HG02623 (cell line): Measurements from ENCODE around the gene PSME1.
A peak's percentile ranks its signal among the peaks of the same experiment; 100 is the strongest.

ENCODE experiments used
- ATAC-seq: cut with Tn5 transposase; IDR thresholded peaks from one replicate; pipeline ENCODE4 v1.9.1; 2021; ENCODE audit warnings: moderate library complexity; ENCODE audit not compliant: unreplicated experiment

Gene PSME1

DNA sequence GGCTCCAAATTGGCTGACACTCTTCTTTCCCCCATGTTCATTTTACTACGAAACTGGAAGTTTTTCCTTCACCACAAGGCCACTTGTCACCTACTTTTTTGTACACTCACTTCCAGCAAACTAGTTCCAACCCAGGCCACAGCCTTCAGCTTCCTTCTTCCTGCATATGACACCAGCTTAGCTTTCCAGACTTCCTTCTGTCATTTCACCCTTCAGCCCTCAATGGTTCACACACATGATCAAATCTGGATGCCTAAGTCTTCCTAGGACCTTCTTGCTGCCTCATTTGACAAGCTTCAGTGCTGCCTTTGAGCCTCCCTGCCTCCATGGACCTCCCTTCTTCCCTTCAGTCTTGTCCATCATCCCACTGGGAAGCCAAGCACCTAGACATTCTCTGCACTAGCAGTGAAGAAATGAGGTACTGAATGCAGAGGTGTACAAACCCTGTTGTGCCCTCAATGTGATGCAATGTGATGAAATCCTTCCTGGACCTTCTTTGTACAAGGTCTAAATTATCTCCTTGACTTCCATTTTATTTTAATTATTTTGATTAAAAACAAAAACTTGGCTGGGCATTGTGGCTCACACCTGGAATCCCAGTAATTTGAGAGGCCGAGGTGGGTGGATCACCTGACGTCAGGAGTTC is 31.6 kb downstream of the PSME1 start:
- no peak for ATAC-seq

DNA sequence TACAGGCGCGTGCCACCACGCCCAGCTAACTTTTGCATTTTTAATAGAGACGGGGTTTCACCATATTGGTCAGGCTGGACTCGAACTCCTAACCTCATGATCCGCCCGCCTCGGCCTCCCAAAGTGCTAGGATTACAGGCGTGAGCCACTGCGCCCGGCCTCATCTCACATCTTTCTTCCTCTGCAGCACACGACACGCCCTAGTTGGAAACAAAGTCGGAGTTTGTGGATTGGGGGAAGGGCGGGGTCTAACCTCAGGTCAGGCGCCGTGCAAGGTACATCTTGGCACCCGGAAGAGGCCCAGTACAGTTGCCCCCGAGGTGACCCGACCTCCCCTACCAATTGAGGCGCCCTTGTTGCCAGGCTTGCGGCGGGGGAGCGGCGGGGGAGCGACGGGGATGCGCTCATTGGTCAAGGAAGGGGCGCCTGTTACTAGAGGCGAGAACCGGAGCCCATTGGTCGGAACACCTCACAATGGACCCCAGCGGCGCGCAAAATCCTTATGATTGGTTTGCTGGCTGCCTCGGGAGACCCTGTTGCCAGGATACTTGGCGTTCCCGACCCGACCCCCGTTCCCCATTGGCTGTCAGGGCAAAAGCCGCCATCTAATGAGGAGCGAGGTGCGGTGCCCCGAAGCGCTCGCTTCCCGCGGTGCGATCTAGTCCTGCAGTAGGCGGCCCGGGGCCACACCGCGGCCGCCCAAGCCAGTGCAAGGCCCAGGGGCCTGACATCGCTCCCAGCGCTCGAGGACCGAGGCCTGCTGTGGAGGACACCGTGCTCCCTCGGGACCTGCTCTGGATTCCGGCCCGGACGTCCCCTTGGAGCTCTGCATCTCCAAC is 35.6 kb downstream of the PSME1 start, which contains the start of gene REC8:
REC8 (plus strand) TSS at position 659 of the 839 bp plus-strand sequence. CDS start 473 bp downstream, outside the sequence.
- ATAC-seq, result peak; percentile 74

- no peak for ATAC-seq
These were observed 36.4 kb downstream of the PSME1 start for GRCh38 chr14:24172261-24172860.

- no peak for ATAC-seq
These were observed 36.9 kb downstream of the PSME1 start for GRCh38 chr14:24172871-24173281.

GRCh38 chr14:24176599-24176998 is 40.6 kb downstream of the PSME1 start:
- ATAC-seq, result no peak

DNA sequence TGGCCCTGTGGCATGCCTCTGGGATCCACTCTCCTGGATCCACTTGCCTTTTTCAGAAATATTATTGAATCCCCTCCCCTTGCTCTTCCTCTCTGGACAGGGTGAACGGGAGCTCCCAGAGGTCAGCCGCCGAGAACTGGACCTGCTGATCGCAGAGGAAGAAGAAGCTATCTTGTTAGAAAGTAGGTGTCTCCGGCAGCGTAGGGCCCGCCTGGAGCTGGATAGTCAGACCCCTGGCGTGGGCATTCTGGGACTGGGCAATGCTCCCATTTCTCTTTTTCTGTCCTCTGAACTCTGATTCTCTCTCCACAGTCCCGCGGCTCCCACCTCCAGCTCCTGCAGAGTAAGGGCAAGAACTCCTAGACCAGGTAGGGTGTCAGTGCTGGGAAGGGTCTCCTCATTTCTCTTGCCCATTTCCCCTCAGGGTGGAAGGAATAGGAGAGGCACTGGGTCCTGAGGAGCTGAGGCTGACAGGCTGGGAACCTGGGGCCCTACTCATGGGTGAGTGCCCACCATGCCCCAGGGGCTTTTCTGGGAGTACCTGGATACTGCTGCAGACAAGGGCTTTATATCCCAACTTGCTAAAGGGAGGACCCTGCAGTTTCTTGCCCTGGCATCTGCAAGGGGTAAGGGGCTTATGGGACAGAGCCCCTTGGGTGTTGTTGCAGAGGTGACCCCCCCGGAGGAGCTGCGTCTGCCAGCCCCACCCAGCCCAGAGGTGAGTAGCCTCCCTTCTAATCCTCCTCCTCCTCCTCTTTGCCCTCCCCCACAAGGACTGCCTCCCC is 41.2 kb downstream of the PSME1 start:
- no peak for ATAC-seq

GRCh38 chr14:24177891-24178290 is 41.9 kb downstream of the PSME1 start:
- ATAC-seq, result no peak

DNA sequence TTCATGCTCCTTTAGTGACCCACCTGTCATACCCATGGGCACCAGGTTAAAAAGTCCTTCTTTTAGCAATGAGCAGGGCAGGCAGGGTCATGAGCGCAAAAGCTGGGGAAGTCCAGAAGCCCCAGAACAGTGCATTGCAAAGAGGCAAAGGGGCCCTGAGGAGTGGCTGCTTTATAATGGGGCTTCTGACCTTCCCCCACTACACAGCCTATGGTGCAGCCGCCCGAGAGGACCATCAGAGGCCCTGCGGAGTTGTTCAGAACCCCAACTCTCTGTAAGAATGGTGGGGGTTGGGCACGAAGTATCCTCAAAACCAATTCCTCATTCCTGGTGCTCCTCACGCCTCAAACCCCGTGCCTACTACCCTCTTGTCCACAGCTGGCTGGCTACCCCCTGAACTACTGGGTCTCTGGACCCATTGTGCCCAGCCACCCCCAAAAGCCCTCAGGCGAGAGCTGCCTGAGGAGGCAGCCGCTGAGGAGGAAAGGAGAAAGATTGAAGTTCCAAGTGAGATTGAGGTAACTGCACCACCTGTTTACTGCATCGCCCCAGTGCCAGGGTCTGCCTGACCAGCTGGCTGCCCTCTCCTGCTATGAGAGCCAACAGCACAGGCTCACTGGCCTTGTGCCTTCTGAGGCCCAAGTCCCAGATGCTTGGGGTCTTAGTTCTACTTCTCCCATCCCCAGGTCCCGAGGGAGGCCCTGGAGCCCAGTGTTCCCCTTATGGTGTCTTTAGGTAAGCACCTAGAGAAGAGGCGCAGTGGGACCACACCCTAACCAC is 42.6 kb downstream of the PSME1 start:
- ATAC-seq, result no peak

DNA sequence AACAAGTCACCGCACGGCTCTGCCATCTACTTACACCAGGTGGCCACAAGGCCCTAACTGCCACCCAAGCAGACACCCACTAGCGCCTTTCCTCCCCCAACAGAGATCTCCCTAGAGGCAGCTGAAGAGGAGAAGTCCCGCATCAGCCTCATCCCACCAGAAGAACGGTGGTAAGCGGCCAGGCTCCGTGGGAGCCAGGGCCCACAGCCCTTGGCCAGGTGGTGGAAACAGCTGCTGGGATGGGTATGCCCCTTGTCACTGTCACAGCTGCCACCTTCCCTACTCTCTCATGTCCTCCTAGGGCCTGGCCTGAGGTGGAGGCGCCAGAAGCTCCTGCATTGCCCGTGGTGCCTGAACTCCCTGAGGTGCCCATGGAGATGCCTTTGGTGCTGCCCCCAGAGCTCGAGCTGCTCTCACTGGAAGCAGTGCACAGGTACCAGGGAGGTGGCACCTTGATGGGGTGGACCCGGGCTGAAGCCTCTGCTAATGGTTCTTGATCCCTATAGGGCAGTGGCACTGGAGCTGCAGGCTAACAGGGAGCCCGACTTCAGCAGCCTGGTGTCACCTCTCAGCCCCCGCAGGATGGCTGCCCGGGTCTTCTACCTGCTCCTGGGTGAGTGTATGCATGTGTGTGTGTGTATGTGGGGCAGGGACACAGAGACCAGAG is 43.4 kb downstream of the PSME1 start:
- ATAC-seq, result no peak

DNA sequence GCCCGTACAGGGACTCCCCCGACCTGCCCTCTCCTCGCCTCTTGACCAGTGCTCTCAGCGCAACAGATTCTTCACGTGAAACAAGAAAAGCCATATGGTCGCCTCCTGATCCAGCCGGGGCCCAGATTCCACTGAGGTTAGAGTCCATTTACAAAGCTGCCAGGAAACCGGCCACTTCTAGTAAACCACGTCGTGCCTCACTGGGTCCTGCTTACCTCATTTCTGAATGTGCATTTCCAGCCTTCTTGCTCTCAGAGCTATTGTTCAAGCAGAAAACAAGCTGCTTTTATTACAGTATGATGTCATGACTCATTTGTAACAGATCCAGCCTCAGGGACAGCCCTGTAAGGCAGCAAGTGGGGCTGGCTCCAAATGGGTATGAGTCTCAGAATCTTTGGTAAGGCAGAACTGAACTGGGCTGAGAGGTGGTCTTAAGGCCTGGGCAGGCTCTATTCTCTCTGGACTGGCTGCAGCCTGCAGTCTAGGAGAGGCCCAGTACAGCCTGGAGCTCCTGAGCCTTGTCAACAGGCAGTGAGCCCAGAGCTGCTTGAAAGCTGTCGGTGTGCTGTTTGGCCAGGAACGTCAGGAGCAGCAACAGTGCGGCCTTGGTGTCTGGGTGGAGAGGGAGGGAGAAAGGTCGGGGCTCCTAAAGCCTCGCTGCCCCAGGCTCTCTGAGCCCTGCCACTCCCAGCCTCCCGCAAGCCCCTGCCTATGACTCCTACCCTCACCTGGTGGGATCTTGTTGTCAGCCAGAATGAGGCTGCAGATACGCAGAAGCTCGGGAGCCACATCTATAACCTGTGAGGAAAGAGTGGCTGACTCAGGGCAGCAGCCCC is 44.2 kb downstream of the PSME1 start:
- no peak for ATAC-seq

GRCh38 chr14:24181371-24182077 is 45.5 kb downstream of the PSME1 start:
- no peak for ATAC-seq

GRCh38 chr14:24182110-24182882 is 46.3 kb downstream of the PSME1 start:
- ATAC-seq, result no peak

GRCh38 chr14:24183014-24183481 is 47.1 kb downstream of the PSME1 start:
- no peak for ATAC-seq

DNA sequence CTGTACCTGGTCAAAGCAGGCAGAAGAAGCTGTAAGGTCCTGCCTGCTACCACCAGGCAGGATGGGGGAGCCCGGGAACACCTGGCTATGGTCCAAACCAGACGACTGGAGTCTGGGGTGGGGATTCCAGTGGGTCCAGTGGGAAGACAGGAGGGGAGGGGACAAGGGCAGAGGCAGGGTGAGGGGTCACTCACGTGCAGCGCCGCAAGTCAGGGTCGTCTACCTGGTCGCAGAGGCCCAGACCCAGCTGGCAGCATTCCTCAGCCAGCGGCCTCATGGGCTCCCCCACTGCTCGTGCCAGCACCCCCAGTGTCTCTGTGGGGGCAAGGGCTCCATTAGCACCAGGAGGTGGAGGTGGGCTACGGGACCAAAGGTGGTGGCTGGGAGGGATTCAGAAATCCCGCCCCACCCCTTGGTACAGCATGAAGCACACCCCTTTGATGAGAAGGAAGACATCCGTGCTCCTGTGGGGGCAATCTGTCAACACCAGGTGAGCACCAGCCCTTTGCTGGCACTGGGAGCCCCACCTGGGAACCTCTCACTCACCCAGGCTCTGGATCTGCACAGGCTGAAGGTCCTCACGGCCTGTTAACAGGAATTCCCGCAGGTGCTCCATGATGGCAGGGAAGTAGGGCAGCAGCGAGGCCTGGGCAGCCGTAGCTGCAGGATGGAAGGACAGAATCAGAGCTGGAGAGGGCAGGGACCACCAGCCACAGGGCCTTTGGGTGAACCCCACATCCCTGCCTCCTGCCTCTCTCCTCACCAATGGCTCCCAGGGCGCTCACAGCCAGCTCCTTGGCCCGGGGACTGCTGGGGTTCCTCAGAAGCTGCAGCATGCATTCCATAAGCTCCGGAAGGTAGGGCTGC is 48.3 kb downstream of the PSME1 start:
- ATAC-seq, result no peak

- ATAC-seq, result no peak
These were observed 49.0 kb downstream of the PSME1 start for GRCh38 chr14:24185026-24185425.

DNA sequence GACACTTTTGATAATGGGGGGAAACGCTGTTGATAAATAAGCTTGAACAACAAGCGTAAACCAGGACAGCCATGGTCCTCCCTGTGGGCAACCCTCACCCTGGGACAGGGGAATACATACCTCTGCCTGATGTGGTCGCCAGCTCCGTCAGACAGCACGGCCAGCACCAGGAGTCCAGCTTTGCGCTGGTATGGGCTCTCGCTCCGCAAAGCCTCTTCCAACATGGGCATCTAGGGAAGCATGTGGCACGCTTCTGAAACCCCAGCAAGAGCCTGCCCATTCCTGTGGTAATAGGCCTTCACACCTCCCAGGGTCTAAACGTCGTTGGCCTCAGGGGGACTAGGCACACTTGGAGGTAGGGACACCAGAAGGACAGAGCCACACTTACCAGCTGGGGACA is 49.7 kb downstream of the PSME1 start:
- no peak for ATAC-seq
